GM12875 (cell line): ENCODE data around the gene NUP214.
"Not testable (repeated sequence)": the region's sequence is repeated elsewhere in the genome, so short reads cannot be mapped to it uniquely, and the experiment has no call there.

Source experiments
- H3K4me3 ChIP-seq: one replicate; pipeline ENCODE4 v1.5.1; 2011; ENCODE audit warnings: low read depth, low read length, control low read depth
- CTCF ChIP-seq: IDR thresholded peaks from 2 replicates; pipeline ENCODE4 v1.5.1; 2011; ENCODE audit warnings: low read depth, mild to moderate bottlenecking, control low read depth, inconsistent platforms, low read length, moderate library complexity, borderline replicate concordance; ENCODE audit not compliant: insufficient read depth

NUP214 gene

GRCh38 chr9:131112374-131113154 is 12.8 kb upstream of the NUP214 start:
- TF ChIP-seq CTCF = no peak
- H3K4me3 ChIP-seq = no peak overlapping the region

DNA sequence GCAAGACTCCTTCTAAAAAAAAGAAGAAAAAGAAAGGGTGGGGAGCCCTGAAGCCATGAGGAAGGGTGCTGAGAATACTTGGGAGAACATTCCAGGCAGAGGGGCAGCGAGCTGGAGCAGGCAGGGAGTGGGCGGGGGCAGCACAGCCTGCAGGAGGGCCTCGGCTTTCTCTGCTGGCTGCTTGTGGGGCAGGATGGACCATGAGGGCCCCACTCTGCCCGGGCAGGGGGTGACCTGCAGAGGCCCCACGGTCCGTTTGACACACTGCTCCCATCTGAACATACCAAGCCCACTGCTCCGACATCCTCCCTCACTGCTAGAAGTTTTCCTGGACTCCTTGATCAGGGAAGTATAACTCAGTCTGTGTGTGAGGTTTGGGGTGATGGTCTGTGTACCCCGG is 11.7 kb upstream of the NUP214 start:
- no peak overlapping the region for H3K4me3 ChIP-seq
- TF ChIP-seq CTCF = no peak

GRCh38 chr9:131114084-131114535 is 11.3 kb upstream of the NUP214 start:
- no peak overlapping the region for H3K4me3 ChIP-seq
- TF ChIP-seq CTCF = no peak

GRCh38 chr9:131115360-131115742 is 10.0 kb upstream of the NUP214 start:
- not testable (repeated sequence) for H3K4me3 ChIP-seq

DNA sequence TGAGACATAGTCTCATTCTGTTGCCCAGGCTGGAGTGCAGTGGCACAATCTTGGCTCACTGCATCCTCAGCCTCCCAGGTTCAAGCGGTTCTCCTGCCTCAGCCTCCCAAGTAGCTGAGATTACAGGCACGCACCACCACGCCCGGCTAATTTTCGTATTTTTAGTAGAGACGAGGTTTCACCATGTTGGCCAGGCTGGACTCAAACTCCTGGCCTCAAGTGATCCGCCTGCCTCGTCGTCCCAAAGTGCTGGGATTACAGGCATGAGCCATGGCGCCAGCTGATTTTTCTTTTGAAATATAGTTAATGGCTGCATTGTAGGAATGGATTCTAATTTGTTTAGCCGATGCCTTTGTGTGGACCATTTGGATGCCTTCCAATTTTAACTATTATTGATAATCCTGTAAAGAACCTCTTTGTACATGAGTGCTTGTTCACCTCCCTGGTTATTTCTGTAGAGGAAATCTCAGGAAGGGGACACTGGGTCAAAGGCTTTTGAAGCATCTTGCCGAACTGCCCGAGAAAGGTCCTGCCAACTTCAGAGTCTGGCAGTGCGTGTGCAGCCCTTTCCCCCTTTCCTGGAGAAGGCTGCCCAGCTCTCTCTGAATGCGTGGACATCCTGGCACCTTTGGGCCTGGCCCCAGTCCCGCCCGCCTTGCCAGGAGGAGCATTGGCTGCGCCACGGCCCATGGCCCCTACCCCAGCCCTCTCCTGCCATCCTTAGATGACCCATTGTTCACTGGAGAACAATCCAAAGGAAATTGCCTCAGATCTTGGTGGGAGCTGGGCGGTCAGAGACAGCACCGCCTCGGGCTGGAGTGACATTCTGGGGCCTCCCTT is 8.9 kb upstream of the NUP214 start:
- H3K4me3 ChIP-seq = no peak overlapping the region
- no peak for TF ChIP-seq CTCF

GRCh38 chr9:131117121-131117761 is 8.1 kb upstream of the NUP214 start:
- TF ChIP-seq CTCF = no peak
- H3K4me3 ChIP-seq = no peak overlapping the region

DNA sequence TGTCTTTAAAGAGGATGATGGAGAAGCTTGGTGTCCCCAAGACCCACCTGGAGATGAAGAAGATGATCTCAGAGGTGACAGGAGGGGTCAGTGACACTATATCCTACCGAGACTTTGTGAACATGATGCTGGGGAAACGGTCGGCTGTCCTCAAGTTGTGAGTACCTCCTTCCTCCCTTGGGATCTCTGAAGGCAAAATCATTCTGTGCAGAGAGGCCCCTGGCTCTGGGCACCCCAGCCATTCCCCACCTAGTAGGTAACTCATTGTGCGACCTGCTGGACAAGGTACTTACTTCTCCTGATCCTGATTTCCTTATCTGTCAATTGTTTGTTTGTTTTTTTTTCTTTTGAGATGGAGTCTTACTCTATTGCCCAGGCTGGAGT is 7.6 kb upstream of the NUP214 start:
- no peak overlapping the region for H3K4me3 ChIP-seq
- no peak for TF ChIP-seq CTCF
